Epithelial cell of esophagus (primary cell): Measurements from ENCODE around the gene TRIM71.
A peak's percentile ranks its signal among the peaks of the same experiment; 100 is the strongest.
"Not testable (repeated sequence)": the region's sequence is repeated elsewhere in the genome, so short reads cannot be mapped to it uniquely, and the experiment has no call there.

Experiments used
- DNase-seq: peaks from one replicate; pipeline ENCODE4 v3.0.0; 2010; ENCODE audit warnings: low read depth
- H3K4me3 ChIP-seq: 2 replicates; pipeline ENCODE4 v1.5.1; 2011; ENCODE audit warnings: mild to moderate bottlenecking, low read length, control low read depth
- CTCF ChIP-seq: IDR thresholded peaks from 2 replicates; pipeline ENCODE4 v1.5.1; 2011; ENCODE audit warnings: low read depth, mild to moderate bottlenecking, low read length, control low read depth, inconsistent platforms; ENCODE audit not compliant: insufficient read depth; ENCODE audit errors: missing control alignments

TRIM71 gene

GRCh38 chr3:32930161-32930560 is 112.4 kb downstream of the TRIM71 start:
- no peak for TF ChIP-seq CTCF
- no peak overlapping the region for H3K4me3 ChIP-seq
- DNase-seq, result no peak

- not testable (repeated sequence) for H3K4me3 ChIP-seq, DNase-seq
These were observed 113.5 kb downstream of the TRIM71 start for GRCh38 chr3:32931273-32931672.

DNA sequence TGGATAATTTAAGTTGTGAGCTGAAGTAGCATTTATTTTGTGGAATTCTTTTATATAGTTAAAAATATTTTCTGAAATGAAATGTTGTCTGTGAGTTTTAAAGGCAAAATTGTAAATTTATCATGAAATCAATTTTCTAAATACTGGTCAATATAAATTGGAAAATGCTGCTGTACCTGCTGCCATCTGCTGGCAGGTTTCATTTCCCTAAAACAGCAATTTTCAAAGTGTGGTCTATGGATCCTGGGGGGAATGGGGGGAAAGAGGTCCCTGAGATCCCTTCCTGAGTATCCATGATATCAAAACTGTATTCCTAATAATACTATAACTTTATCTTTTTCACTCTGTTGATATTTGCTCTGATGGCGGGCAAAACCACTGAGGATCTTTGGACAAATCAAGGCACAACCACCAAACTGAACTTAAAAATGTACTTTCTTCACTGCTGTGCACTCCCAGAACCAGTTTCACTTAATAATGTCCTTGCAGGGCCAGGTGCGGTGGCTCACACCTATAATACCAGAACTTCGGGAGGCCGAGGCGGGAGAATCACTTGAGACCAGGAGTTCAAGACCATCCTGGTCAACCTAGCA is 116.4 kb downstream of the TRIM71 start:
- TF ChIP-seq CTCF, result peak; percentile 81
- peak; percentile 32 for DNase-seq
- H3K4me3 ChIP-seq, result no peak overlapping the region

DNA sequence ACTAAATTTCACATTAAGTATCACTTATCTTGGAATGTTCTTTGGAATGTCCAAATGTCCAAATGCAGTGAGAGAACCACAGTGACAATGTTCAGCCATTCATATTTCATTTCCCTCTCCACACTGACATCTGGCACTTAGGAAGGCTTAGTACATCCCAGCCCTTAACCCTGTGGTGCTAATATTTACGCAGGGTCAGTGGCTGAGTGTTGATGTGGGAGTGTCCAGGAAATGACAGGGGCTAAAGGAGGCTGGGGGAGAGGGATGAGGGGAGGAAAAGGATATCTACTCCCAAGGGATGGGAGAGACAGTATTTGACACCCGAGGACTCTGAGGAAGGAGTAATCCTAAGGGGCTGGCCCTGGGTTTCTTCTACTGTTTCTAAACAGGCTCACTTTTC is 119.5 kb downstream of the TRIM71 start:
- H3K4me3 ChIP-seq, result no peak overlapping the region

GRCh38 chr3:32939531-32940284 is 121.9 kb downstream of the TRIM71 start:
- not testable (repeated sequence) for H3K4me3 ChIP-seq, DNase-seq

More for the DNA sequence above, 119.5 kb downstream of the TRIM71 start:
- no peak for TF ChIP-seq CTCF
- DNase-seq, result no peak

GRCh38 chr3:32940726-32941125 is 122.9 kb downstream of the TRIM71 start:
- no peak overlapping the region for H3K4me3 ChIP-seq
- no peak for TF ChIP-seq CTCF
- no peak for DNase-seq

GRCh38 chr3:32945136-32945535 is 127.3 kb downstream of the TRIM71 start:
- peak; percentile 93 for DNase-seq
- no peak overlapping the region for H3K4me3 ChIP-seq
- no peak for TF ChIP-seq CTCF

DNA sequence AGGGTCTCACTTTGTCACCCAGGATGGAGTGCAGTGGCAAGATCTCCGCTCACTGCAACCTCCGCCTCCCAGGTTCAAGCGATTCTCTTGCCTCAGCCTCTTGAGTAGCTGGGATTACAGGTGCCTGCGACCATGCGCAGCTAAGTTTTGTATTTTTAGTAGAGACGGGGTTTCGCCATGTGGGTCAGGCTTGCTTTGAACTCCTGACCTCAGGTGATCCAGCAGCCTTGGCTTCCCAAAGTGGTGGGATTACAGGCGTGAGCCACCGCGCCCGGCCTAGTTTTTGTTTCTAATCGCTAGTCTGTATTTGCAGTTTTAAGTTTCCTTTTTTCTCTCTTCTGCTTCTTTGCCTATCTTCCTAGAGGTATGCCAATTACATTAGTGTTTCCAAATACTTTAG is 127.8 kb downstream of the TRIM71 start:
- DNase-seq, H3K4me3 ChIP-seq: not testable (repeated sequence)
